OCI-LY1 (cell line): ENCODE measurements around the gene SEPHS2.
"Not testable (repeated sequence)": the region's sequence is repeated elsewhere in the genome, so short reads cannot be mapped to it uniquely, and the experiment has no call there.

Experiments
- H2AFZ ChIP-seq: fragments of 200-600 bp; sonication (generic), shearing (Covaris generic); 2 replicates; pipeline ENCODE4 v1.6.0; 2014; ENCODE audit warnings: antibody characterized with exemption, mild to moderate bottlenecking, low read length
- H3F3A ChIP-seq: fragments of 200-600 bp; sonication (generic), shearing (Covaris generic); 2 replicates; pipeline ENCODE4 v1.6.0; 2014; ENCODE audit warnings: mild to moderate bottlenecking, antibody characterized with exemption, low read length, moderate library complexity; ENCODE audit not compliant: insufficient read depth
- H3K27ac ChIP-seq: fragments of 200-600 bp; sonication (generic); 2 replicates; pipeline ENCODE4 v1.5.1; 2014; ENCODE audit warnings: low read length, mixed run types, mild to moderate bottlenecking, low read depth; ENCODE audit not compliant: poor library complexity, severe bottlenecking
- H3K27me3 ChIP-seq: fragments of 200-600 bp; sonication (generic); 2 replicates; pipeline ENCODE4 v1.6.0; 2014; ENCODE audit warnings: antibody characterized with exemption, mild to moderate bottlenecking, low read length, moderate library complexity; ENCODE audit not compliant: insufficient read depth
- H3K36me3 ChIP-seq: fragments of 200-600 bp; sonication (generic); 2 replicates; pipeline ENCODE4 v1.6.1; 2014; ENCODE audit warnings: mild to moderate bottlenecking, antibody characterized with exemption, low read length, moderate library complexity, mixed read lengths; ENCODE audit not compliant: insufficient read depth
- H3K4me1 ChIP-seq: fragments of 200-600 bp; sonication (generic); 2 replicates; pipeline ENCODE4 v1.5.1; 2014; ENCODE audit warnings: mild to moderate bottlenecking, low read length, moderate library complexity; ENCODE audit not compliant: insufficient read depth, severe bottlenecking
- H3K4me2 ChIP-seq: fragments of 200-600 bp; sonication (generic), shearing (Covaris generic); 2 replicates; pipeline ENCODE4 v1.6.1; 2014; ENCODE audit warnings: low read length
- H3K4me3 ChIP-seq: fragments of 200-600 bp; sonication (generic); 2 replicates; pipeline ENCODE4 v1.5.1; 2014; ENCODE audit warnings: low read length, low read depth, mild to moderate bottlenecking, mixed read lengths; ENCODE audit not compliant: poor library complexity, severe bottlenecking
- H3K79me2 ChIP-seq: fragments of 200-600 bp; shearing (Covaris generic); 2 replicates; pipeline ENCODE4 v1.6.1; 2016; ENCODE audit warnings: mixed run types, low read length, mixed read lengths; ENCODE audit not compliant: insufficient read depth
- H3K9ac ChIP-seq: fragments of 200-600 bp; sonication (generic), shearing (Covaris generic); 2 replicates; pipeline ENCODE4 v1.6.1; 2014; ENCODE audit warnings: mild to moderate bottlenecking, low read length, mixed read lengths
- H3K9me2 ChIP-seq: fragments of 200-600 bp; sonication (generic), shearing (Covaris generic); 2 replicates; pipeline ENCODE4 v1.6.1; 2014; ENCODE audit warnings: low read depth, mild to moderate bottlenecking, low read length, mixed read lengths
- H3K9me3 ChIP-seq: fragments of 200-600 bp; shearing (Covaris generic); 2 replicates; pipeline ENCODE4 v1.6.1; 2014; ENCODE audit warnings: low read length, mixed read lengths
- H4K20me1 ChIP-seq: fragments of 200-600 bp; sonication (generic), shearing (Covaris generic); 2 replicates; pipeline ENCODE4 v1.6.0; 2016; ENCODE audit warnings: mild to moderate bottlenecking, low read length; ENCODE audit not compliant: insufficient read depth
- CTCF ChIP-seq: fragments of 200-600 bp; sonication (generic), shearing (Covaris generic); IDR thresholded peaks from 2 replicates; pipeline ENCODE4 v1.5.1; 2017; ENCODE audit warnings: mild to moderate bottlenecking, antibody characterized with exemption, low read length, moderate library complexity, mixed read lengths
- EZH2 ChIP-seq: fragments of 200-600 bp; sonication (generic), shearing (Covaris generic); IDR thresholded peaks from 2 replicates; pipeline ENCODE4 v1.8.0; 2017; ENCODE audit warnings: borderline replicate concordance, mixed run types, mild to moderate bottlenecking, antibody characterized with exemption, low read length, moderate library complexity, mixed read lengths

Gene SEPHS2

GRCh38 chr16:30482366-30482765, 36.7 kb upstream of the SEPHS2 start:
- Histone ChIP-seq H3K9me3 (no peaks in the 10 kb centered on the region), H3K4me2 (no peak overlapping the region), H3K9me2 (no peaks in the 10 kb centered on the region), H3K4me1 (peaks cover 6% of the 10 kb centered on the region), H3K27me3 (no peaks in the 10 kb centered on the region), H3K4me3 (no peak overlapping the region), H3F3A (no peaks in the 10 kb centered on the region), H3K79me2 (no peaks in the 10 kb centered on the region), H3K36me3 (peaks cover 75% of the 10 kb centered on the region), H3K27ac (no peak overlapping the region), H4K20me1 (no peaks in the 10 kb centered on the region), H3K9ac (no peak overlapping the region), H2AFZ (no peak overlapping the region)
- TF ChIP-seq EZH2 = no peak
- TF ChIP-seq CTCF = no peak; the same call in 1 of the 2 replicates

GRCh38 chr16:30481381-30481780, 35.7 kb upstream of the SEPHS2 start:
- Histone ChIP-seq H3K4me2 (no peak overlapping the region), H3K36me3 (peaks cover 73% of the 10 kb centered on the region), H3K4me1 (peaks cover 6% of the 10 kb centered on the region), H3K9me2 (no peaks in the 10 kb centered on the region), H4K20me1 (no peaks in the 10 kb centered on the region), H3K4me3 (no peak overlapping the region), H3F3A (no peaks in the 10 kb centered on the region), H3K9ac (no peak overlapping the region), H3K27ac (no peak overlapping the region), H3K27me3 (no peaks in the 10 kb centered on the region), H3K79me2 (no peaks in the 10 kb centered on the region), H2AFZ (no peak overlapping the region), H3K9me3 (no peaks in the 10 kb centered on the region)
- no peak for TF ChIP-seq EZH2
- TF ChIP-seq CTCF = no peak

GRCh38 chr16:30478766-30479478, 33.2 kb upstream of the SEPHS2 start:
- Histone ChIP-seq H3K27me3 (no peaks in the 10 kb centered on the region), H3K27ac (peak overlapping the region; percentile 23), H2AFZ (no peak overlapping the region), H3K4me1 (peaks cover 23% of the 10 kb centered on the region), H3F3A (no peaks in the 10 kb centered on the region), H3K79me2 (no peaks in the 10 kb centered on the region), H3K9me2 (no peaks in the 10 kb centered on the region), H3K9ac (no peak overlapping the region), H3K4me3 (no peak overlapping the region), H3K36me3 (peaks cover 78% of the 10 kb centered on the region), H3K4me2 (no peak overlapping the region), H3K9me3 (no peaks in the 10 kb centered on the region), H4K20me1 (no peaks in the 10 kb centered on the region)
- TF ChIP-seq CTCF (no peak), EZH2 (no peak)

GRCh38 chr16:30477773-30478172, 32.1 kb upstream of the SEPHS2 start:
- H3K4me2 ChIP-seq, H3K4me3 ChIP-seq, H2AFZ ChIP-seq, H3K9ac ChIP-seq, H4K20me1 ChIP-seq, H3K9me3 ChIP-seq, H3K79me2 ChIP-seq, H3F3A ChIP-seq, H3K27me3 ChIP-seq, H3K27ac ChIP-seq, H3K9me2 ChIP-seq: not testable (repeated sequence)
- Histone ChIP-seq H3K4me1 (peaks cover 35% of the 10 kb centered on the region), H3K36me3 (peaks cover 67% of the 10 kb centered on the region)
